NCI-H774 (cell line): ENCODE results near the gene NOL11.
"Not testable (repeated sequence)": the region's sequence is repeated elsewhere in the genome, so short reads cannot be mapped to it uniquely, and the experiment has no call there.

Source experiments
- DNase-seq: peaks from one replicate; lab custom pipeline; 2025; lab: John Stamatoyannopoulos, UW

The NOL11 gene

DNA sequence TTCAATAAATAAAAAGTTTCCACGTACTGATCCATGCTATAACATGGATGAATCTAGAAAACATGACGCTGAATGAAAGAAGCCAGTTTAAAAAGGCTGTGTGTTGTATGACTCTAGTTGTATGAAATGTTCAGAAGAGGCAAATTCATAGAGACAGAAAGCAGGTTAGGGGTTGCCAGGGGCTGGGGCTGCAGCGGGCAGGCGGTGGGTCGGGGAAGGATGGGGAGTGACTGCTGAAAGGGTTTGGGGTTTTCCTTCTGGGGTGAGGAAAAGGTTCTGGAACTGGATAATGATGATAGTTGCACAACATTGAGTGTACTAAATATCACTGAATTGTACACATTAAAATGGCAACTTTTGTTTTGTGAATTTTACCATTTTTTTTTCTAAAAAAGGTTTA, 36.3 kb downstream of the NOL11 start:
- no peak for DNase-seq

DNA sequence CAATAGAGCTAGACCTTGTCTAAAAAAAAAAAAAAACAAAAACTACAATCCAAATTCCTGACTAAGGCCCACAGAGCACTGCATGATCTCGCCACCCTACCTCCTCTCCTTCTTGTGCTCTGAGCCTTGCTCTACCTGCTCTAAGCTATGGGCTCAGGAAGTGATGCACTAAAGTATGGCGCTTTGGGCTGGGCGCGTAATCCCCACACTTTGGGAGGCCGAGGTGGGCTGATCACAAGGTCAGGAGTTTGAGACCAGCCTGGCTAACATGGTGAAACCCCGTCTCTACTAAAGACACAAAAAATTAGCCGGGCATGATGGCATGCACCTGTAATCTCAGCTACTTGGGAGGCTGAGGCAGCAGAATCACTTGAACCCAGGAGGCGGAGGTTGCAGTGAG, 37.0 kb downstream of the NOL11 start:
- DNase-seq = not testable (repeated sequence)

DNA sequence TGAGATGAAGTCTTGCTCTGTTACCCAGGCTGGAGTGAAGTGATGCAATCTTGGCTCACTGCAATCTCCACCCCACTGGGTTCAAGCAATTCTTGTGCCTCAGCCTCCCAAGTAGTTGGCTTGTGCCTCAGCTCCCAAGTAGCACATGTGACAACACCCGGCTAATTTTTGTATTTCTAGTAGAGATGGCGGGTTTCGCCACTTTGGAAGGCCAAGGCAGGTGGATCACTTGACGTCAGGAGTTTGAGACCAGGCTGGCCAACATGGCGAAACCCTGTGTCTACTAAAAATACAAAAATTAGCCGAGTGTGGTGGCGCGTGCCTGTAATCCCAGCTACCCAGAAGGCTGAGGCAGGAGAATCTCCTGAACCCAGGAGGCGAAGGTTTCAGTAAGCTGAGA, 39.0 kb downstream of the NOL11 start:
- not testable (repeated sequence) for DNase-seq

DNA sequence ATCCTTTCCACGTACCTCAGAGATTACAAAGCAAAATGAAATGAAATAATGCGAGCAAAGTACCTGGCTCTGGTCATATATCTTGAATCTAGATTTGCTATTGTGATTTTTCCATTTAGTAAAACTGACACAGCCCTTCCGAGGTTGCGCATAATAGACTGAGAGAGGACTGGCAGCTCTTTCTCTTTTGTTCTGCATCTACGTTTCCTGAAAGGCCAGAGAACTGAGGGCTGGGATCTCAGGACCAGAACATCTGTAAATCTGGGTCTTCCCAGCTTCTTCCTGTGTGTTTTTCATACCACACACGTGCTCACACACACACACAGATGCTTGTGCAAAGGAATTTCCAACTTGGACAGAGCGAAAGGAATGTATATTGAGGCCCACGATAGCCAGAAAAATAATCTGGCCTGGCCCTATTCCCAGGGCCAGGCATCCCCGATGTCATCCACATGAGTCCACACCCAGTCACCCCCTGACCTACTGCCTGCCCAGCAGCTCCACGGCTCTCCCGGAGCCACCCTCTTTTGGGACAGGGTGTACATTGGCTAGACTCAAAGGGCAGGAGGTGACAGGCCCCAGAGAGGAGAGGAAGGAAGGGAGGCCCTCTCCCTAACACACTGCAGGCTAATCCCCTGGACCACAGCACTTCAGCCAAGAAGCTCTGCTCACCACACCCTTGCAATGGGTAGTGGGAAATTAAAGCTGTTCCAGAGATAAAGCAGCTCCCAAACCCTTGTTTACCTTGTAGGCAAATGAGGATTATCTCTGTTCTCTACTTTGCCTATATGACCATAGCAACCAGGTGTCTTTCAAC, 41.8 kb downstream of the NOL11 start:
- DNase-seq = no peak

DNA sequence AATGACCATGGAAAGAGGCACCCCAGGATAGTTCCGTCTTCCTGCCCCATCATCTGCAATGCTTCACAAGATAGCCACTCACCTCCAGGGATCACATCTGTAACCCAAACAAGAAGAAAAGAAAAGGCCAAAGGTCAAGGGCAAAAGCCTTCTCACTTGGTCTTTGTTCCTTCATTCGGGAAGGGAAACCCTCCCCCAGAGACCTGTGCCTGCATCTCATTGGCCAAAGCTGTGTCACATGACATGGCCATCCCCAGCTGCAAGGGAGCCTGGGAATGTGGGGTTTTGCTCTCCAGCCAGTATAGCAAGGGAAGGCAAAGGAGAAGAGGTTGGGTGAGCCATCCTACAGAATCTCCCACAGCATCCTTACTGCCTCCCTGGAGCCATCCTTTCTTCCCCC, 47.9 kb downstream of the NOL11 start:
- DNase-seq = no peak

DNA sequence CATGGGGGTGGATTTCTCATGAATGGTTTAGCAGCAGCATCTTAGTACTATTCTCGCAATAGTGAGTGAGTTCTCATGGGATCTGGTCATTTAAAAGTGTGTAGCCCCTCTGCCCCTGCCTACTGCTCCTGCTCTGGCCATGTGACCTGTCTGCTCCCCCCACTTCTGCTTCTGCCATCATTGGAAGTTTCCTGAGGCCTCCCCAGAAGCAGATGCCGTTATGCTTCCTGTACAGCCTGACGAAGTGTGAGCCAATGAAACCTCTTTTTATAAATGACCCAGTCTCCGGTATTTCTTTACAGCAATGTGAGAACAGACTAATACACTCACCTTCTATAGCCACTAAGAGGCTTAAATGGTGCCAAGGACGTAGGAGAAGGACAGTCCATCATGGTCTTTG, 51.5 kb downstream of the NOL11 start:
- no peak for DNase-seq

DNA sequence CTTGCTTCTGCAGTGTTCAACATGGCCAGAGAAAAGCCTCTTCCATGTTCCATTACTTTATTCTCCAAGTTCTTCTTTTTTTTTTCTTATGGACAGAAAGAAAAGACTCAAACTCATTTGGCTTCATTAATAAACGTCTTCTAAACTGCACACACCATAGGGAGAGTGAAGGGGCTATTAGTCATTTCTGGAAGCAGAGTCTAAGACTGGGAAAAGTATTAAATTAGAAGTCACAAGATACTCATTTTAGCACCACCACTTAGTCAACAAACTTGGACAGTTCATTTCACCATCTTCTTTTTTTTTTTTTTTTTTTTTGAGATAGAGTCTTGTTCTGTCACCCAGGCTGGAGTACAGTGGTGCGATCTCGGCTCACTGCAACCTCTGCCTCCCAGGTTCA, 52.8 kb downstream of the NOL11 start:
- no peak for DNase-seq

DNA sequence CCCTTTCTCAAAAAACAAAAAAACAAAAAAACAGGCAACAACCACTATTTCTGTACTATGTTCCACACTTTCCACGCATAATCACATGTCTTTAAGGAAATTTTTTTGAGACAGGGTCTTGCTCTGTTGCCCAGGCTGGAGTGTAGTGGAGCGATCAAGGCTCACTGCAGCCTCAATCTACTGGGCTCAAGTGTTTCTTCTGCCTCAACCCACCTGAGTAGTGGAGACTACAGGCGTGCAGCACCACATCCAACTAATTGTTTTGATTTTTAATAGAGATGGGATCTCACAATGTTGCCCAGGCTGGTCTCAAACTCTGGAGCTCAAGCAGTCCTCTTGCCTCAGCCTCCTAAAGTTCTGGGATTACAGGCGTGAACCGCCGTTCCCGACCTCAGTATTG, 54.9 kb downstream of the NOL11 start:
- DNase-seq = no peak

DNA sequence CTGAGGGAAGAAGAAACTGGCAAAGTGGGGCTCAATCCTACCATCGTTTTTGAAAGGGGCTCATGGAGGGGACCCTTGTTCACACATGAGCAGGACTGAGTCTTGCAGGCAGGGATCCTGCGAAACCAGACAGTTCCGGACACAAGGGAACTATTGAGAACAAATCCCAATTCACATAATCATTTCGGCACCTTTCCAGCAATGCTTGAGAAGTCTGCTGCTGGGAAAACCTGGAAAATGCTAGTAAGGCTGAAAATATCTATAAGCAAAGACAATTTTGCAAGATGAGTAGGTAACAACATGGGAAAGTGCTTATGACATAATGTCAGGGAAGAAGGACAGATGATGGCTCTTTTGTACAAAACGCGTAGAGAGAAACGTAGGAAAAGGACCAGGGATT, 55.5 kb downstream of the NOL11 start:
- DNase-seq = no peak

DNA sequence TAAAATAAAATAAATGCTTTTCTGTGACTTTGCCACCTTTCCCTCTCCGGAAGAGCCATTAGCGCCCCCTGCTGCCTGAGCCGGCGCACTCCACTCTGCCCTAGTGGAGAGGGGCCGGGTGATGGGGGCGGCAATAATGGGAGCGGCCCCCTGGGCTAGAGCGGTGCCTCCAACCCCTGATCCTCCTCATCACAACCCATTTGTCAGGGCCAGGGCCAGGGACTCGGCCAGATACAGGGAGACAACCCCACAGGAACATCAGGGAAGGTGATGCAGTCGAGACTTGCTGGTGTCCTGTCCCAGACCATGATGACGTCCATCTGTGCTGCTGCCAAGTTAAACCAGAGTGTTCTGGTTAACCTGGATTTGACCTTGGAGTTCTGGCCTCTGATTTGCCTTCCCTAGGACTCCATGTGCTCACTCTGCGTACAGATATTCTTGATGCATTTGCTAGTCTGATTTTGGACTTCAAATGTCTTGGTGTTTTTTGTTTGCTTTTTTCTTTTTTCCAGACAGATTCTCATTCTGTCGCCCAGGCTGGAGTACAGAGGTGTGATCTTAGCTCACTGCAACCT, 61.4 kb downstream of the NOL11 start:
- DNase-seq = peak; percentile 47

DNA sequence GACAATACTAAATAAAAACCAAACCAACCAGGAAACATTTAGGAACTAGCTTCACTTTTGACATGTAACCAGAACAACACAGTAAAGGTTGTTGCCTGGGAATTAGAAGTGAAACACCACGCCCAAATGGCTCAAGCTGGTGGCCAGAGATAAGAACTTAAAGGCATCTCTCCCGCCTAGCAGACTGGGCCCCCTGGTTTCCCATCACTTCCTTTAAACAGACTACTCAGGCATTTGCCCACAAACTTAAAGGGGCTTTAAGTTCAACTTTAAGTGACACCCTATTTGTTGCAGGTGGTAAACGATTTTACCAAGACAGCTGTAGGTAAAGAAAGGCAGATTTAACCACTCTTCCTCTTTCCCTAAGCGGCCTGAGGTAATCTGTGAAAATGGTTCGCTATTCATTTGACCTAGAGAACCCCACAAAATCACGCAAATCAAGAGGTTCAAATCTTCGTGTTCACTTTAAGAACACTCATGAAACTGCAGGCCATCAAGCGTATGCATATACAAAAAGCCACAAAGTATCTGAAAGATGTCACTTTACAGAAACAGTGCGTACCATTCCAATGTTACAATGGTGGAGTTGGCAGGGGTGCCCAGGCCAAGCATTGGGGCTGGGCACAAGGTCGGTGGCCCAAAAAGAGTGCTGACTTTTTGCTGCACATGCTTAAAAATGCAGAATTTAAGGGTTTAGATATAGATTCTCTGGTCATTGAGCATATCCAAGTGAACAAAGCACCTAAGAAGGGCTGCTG, 66.8 kb downstream of the NOL11 start:
- DNase-seq = no peak

DNA sequence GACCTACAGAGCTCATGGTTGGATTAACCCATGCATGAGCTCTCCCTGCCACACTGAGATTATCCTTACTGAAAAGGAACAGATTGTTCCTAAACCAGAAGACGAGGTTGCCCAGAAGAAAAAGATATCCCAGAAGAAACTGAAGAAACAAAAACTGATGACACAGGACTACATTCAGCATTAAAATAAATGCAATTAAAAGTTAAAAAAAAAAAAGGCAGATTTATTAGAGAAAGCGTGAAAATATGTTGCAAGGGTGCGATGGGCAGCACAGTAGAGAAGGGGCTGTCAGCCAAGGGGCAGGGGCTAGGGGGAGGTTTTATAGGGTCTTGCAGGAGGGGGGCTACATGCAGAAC, 67.4 kb downstream of the NOL11 start:
- DNase-seq = no peak

DNA sequence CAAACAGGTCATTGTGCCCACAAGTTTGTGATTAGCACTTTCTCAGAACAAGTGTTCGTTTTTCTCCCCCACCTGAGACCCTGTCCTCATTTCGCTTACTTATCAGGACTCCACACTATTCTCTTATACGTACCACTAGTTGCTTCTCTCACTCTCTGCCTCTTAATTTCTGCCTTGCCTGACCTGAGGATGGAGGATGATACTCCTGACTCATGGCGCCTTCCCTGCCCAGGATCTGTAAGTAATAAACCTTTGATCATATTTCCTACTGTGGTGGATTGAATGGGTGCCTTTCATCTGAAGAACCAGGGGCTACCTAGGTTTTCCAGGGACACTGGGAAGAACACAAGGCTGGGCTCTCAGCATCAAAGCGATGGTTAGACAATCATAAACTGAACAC, 67.8 kb downstream of the NOL11 start:
- no peak for DNase-seq
